ENCODE measurements around the gene MRC2.

The MRC2 gene

GRCh38 chr17:62664336-62665120 lies 37.1 kb downstream of the MRC2 start:
- no peak for DNase-seq

- DNase-seq = no peak
Observed at GRCh38 chr17:62665599-62665998, 38.1 kb downstream of the MRC2 start.

- DNase-seq = no peak
Observed at GRCh38 chr17:62666061-62666800, 38.8 kb downstream of the MRC2 start.

- no peak for DNase-seq
Observed at GRCh38 chr17:62666801-62667591, 39.5 kb downstream of the MRC2 start.

- no peak for DNase-seq
Observed at GRCh38 chr17:62668091-62668804, 40.8 kb downstream of the MRC2 start.

GRCh38 chr17:62670202-62670821 lies 42.8 kb downstream of the MRC2 start:
- DNase-seq = no peak

- DNase-seq = no peak
Observed at GRCh38 chr17:62671553-62671952, 44.1 kb downstream of the MRC2 start.

GRCh38 chr17:62672957-62673356 lies 45.5 kb downstream of the MRC2 start:
- DNase-seq = no peak

GRCh38 chr17:62673614-62674362 lies 46.3 kb downstream of the MRC2 start:
- no peak for DNase-seq

GRCh38 chr17:62674363-62674739 lies 46.9 kb downstream of the MRC2 start:
- DNase-seq = no peak

- no peak for DNase-seq
Observed at GRCh38 chr17:62674841-62675240, 47.4 kb downstream of the MRC2 start.

- DNase-seq = no peak
Observed at GRCh38 chr17:62675260-62675659, 47.8 kb downstream of the MRC2 start.

- DNase-seq = no peak
Observed at GRCh38 chr17:62675701-62676100, 48.2 kb downstream of the MRC2 start.

- no peak for DNase-seq
Observed at GRCh38 chr17:62676231-62676943, 48.9 kb downstream of the MRC2 start.

GRCh38 chr17:62676952-62677596 lies 49.6 kb downstream of the MRC2 start:
- no peak for DNase-seq

- DNase-seq = no peak
Observed at GRCh38 chr17:62678214-62678919, 50.9 kb downstream of the MRC2 start.

- DNase-seq = no peak
Observed at GRCh38 chr17:62679866-62680377, 52.5 kb downstream of the MRC2 start.

GRCh38 chr17:62680541-62681052 lies 53.1 kb downstream of the MRC2 start:
- no peak for DNase-seq
